ENCODE measurements around the gene OPA1. TPM values are rescaled to one million over a fixed set of nuclear protein-coding genes. Genes with fewer than 3 reads are reported as not detected.

OPA1 gene
- total RNA-seq, 8 experiments from 2014 or later, result 58.8 to 99.1 (median 65.8) TPM

DNA sequence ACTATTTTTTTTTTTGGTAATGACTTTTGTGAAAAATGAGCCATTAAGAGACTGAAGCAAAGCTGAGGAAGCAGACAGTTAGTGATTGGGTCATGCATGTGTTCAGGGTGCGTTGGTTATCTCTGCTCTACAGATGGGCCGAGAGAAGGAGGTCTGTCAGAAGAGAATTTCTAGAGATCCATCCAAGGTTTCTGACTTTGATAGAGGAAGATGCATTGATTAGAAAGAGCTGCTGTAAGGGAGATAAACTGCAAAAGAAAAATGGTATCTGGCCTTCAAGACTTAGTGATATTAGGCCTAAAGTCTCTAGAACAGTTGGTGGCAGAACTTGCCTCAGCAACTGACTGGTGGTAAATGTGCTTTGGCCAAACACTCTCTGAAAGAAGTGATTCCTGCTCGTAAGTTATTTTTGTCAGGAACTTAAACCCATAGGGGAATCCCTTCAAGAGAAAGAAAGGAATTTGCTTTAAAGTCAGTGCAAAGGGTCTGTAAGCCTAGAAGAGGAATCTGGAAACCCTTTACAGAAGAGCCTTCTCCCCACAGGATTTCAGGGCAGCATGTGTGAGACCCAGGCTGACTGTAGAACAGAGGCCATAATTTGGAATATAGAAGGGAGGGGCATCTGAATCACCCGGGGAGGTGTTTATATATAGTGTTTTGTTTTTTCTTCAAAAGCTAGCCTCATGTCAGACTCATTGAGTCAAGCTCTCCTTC is 67.8 kb downstream of the OPA1 start:
- in situ Hi-C loops (cut with MboI; ENCODE audit: low pct_unique_long_range_greater_than_20kb in 2 of 9, low sequenced_read_pairs in 9 of 9, unreplicated experiment in 9 of 9), result loop anchor here in 3 of 9 experiments (25.0 kb wide), 2 partner anchors 476 to 651 kb away; partner anchors contain the start of gene HES1 (in 1 of the 3)

DNA sequence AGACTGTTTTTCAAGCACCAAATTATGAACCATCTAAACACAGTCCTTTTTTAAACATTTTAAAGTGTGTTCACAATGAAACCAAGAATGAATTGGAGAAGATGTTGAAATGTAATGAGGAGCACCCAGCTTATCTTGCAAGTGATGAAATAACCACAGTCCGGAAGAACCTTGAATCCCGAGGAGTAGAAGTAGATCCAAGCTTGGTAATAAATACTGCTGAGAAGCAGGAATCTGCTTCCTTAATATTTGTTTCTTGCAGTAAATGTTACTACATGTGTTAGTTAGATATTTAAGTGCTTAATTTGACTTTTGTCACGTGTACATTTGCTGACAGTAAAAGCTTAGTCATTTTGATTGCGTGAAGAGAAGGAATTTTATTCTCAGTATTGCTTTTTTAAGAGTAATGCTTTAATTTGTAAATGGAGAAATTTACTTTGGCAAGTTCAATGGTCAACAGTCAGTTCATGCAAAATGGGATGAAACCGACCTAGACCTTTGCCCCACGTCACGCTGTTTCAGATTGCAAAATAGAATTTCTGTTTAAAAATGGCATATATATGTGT is 69.8 kb downstream of the OPA1 start:
- Histone ChIP-seq H3K4me1 (replicated peaks in 1 of 2) (no peaks in the 10 kb centered on the region), H3K4me3 (no peak overlapping the region), H3K27ac (no peak overlapping the region)
- WGBS, 10 experiments, result 64 to 98% (median 92%) methylated on average over 3 to 7 of the region's 7 CpGs
- no peak for ATAC-seq (replicated peaks in 6 of 8)
- in situ Hi-C loops (cut with MboI; ENCODE audit: low pct_unique_long_range_greater_than_20kb in 2 of 9, low sequenced_read_pairs in 9 of 9, unreplicated experiment in 9 of 9), result loop anchor here in 3 of 9 experiments (25.0 kb wide), 2 partner anchors 474 to 649 kb away; partner anchors contain the start of gene HES1 (in 1 of the 3)

More for the DNA sequence above, 67.8 kb downstream of the OPA1 start:
- no peak overlapping the region for H3K27ac ChIP-seq
- WGBS, 10 experiments, result 58 to 100% (median 86%) methylated on average over 1 to 4 of the region's 4 CpGs
- H3K4me3 ChIP-seq, result no peak overlapping the region
- H3K4me1 ChIP-seq (replicated peaks in 1 of 2), result no peaks in the 10 kb centered on the region
- ATAC-seq (replicated peaks in 6 of 8), result peak in 1 of 8 experiments; percentile 20

- WGBS, 10 experiments, result 80 to 100% (median 100%) methylated on average over 1 of the region's 1 CpG; no CpG with 5 or more reads in 3 of the 10 experiments
- no peaks in the 10 kb centered on the region for H3K4me1 ChIP-seq (replicated peaks in 1 of 2)
- ATAC-seq (replicated peaks in 6 of 8), result no peak
- no peak overlapping the region for H3K4me3 ChIP-seq
- in situ Hi-C loops (cut with MboI; ENCODE audit: low pct_unique_long_range_greater_than_20kb in 2 of 9, low sequenced_read_pairs in 9 of 9, unreplicated experiment in 9 of 9), result loop anchor here in 3 of 9 experiments (25.0 kb wide), 2 partner anchors 472 to 647 kb away; partner anchors contain the start of gene HES1 (in 1 of the 3)
- no peak overlapping the region for H3K27ac ChIP-seq
These were observed 72.5 kb downstream of the OPA1 start for GRCh38 chr3:193665370-193665989.

DNA sequence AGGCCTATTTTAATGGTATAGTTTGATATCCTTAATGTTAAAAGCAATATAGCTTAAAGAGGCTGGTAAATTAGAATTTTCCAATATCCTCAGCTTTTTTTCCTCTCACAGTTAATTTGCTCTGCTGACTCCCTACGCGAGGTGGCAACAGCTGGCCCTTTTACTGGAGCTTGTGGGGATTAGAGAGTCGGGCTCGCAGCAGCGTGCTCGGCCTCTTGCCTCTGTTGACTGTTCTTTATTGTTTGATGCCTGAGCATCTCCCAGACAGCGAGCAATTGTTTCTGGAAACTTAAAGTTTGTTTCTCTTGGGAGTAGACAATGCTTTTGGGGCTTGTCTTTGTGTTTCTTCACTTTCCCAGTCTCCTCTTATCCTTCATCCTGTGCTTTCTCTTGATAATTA is 80.8 kb downstream of the OPA1 start:
- in situ Hi-C loops (cut with MboI; ENCODE audit: low pct_unique_long_range_greater_than_20kb in 2 of 9, low sequenced_read_pairs in 9 of 9, unreplicated experiment in 9 of 9), result loop anchor here in 4 of 9 experiments (10.0 to 25.0 kb wide), 3 partner anchors 463 to 641 kb away; partner anchors contain the start of gene HES1 (in 1 of the 4)
- Histone ChIP-seq H3K4me1 (replicated peaks in 1 of 2) (peaks cover 5 to 10% of the 10 kb centered on the region in 2 donors), H3K27ac (no peak overlapping the region), H3K4me3 (no peak overlapping the region)
- ATAC-seq (replicated peaks in 6 of 8), result peak in 5 of 8 experiments; percentile 77 to 100 (median 87)
- WGBS, 10 experiments, result 5 to 100% (median 51%) methylated on average over 3 to 7 of the region's 7 CpGs; no CpG with 5 or more reads in 2 of the 10 experiments

DNA sequence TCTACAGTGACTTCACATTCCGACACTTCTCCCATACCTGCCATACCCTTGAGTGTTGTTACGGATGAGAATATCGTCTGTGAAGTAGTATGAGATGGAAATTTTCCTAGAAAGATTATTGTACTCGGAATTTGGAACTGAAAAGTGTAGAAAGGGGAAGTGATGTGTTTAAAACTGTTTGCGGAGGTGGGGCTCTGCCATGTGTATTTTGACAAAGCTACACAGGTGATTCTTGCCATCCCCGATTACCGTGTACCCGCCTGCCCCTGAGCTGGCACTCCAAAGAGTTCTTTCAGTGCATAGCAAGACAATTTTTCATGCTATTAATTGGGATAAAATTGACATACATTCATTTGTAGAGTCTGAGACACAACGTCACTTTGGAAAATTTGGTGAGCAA is 81.7 kb downstream of the OPA1 start:
- WGBS, 10 experiments, result 87 to 100% (median 95%) methylated on average over 3 to 8 of the region's 9 CpGs
- in situ Hi-C loops (cut with MboI; ENCODE audit: low pct_unique_long_range_greater_than_20kb in 2 of 9, low sequenced_read_pairs in 9 of 9, unreplicated experiment in 9 of 9), result loop anchor here in 4 of 9 experiments (10.0 to 25.0 kb wide), 3 partner anchors 463 to 640 kb away; partner anchors contain the start of gene HES1 (in 1 of the 4)
- no peak overlapping the region for H3K4me3 ChIP-seq
- peaks cover 10 to 13% of the 10 kb centered on the region in 2 donors for H3K4me1 ChIP-seq (replicated peaks in 1 of 2)
- ATAC-seq (replicated peaks in 6 of 8), result no peak
- H3K27ac ChIP-seq, result no peak overlapping the region

DNA sequence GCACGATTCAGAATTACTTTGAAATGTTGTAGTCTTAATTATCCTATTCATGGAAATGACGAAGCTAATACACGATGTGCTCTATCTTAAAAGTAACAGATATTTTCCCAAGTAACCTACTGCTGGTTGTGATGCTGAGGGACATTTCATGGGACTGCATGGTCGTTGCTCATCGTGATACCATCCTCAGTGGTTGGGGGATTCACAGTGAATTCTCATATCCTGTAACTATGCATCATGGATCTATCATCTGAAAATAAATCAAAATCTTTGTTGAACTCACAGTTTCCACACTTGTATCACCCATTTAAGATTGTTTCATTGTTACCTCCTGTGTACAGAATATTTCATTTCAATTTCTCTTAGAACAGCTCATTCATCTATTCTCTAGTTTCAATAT is 84.7 kb downstream of the OPA1 start:
- H3K4me3 ChIP-seq, result no peak overlapping the region
- H3K27ac ChIP-seq, result no peak overlapping the region
- no peak for ATAC-seq (replicated peaks in 6 of 8)
- in situ Hi-C loops (cut with MboI; ENCODE audit: low pct_unique_long_range_greater_than_20kb in 2 of 9, low sequenced_read_pairs in 9 of 9, unreplicated experiment in 9 of 9), result loop anchor here in 1 of 9 experiments (10.0 kb wide), 1 partner anchor 637 kb away; no protein-coding TSS in a partner anchor
- 90 to 100% (median 96%) methylated on average over 2 to 5 of the region's 5 CpGs; no CpG with 5 or more reads in 1 of the 10 experiments for WGBS, 10 experiments
- H3K4me1 ChIP-seq (replicated peaks in 1 of 2), result peaks cover 20 to 26% of the 10 kb centered on the region in 2 donors

GRCh38 chr3:193680220-193680619 is 87.2 kb downstream of the OPA1 start:
- Histone ChIP-seq H3K27ac (no peak overlapping the region), H3K4me3 (no peak overlapping the region), H3K4me1 (replicated peaks in 1 of 2) (peaks cover 15 to 16% of the 10 kb centered on the region in 2 donors)
- 0 to 51% (median 6%) methylated on average over 1 to 2 of the region's 2 CpGs for WGBS, 10 experiments
- in situ Hi-C loops (cut with MboI; ENCODE audit: low pct_unique_long_range_greater_than_20kb in 2 of 9, low sequenced_read_pairs in 9 of 9, unreplicated experiment in 9 of 9), result no loop called here
- ATAC-seq (replicated peaks in 6 of 8), result peak in 7 of 8 experiments; percentile 41 to 81 (median 68)

- Histone ChIP-seq H3K4me3 (no peak overlapping the region), H3K4me1 (replicated peaks in 1 of 2) (peaks cover 15 to 16% of the 10 kb centered on the region in 2 donors), H3K27ac (no peak overlapping the region)
- in situ Hi-C loops (cut with MboI; ENCODE audit: low pct_unique_long_range_greater_than_20kb in 2 of 9, low sequenced_read_pairs in 9 of 9, unreplicated experiment in 9 of 9), result no loop called here
- WGBS, 10 experiments, result 14 to 80% (median 29%) methylated on average over 1 of the region's 1 CpG; no CpG with 5 or more reads in 3 of the 10 experiments
- ATAC-seq (replicated peaks in 6 of 8), result no peak
These were observed 88.6 kb downstream of the OPA1 start for GRCh38 chr3:193681631-193682030.

GRCh38 chr3:193686665-193687483 is 93.9 kb downstream of the OPA1 start:
- Histone ChIP-seq H3K4me3 (no peak overlapping the region), H3K4me1 (replicated peaks in 1 of 2) (peaks cover 0 to 2% of the 10 kb centered on the region in 2 donors), H3K27ac (no peak overlapping the region)
- ATAC-seq (replicated peaks in 6 of 8), result peak in 1 of 8 experiments; percentile 48
- WGBS, 10 experiments, result 59 to 100% (median 79%) methylated on average over 2 to 4 of the region's 4 CpGs; no CpG with 5 or more reads in 1 of the 10 experiments
- in situ Hi-C loops (cut with MboI; ENCODE audit: low pct_unique_long_range_greater_than_20kb in 2 of 9, low sequenced_read_pairs in 9 of 9, unreplicated experiment in 9 of 9), result no loop called here

- peaks cover 2% of the 10 kb centered on the region in 2 donors for H3K4me1 ChIP-seq (replicated peaks in 1 of 2)
- no peak overlapping the region for H3K4me3 ChIP-seq
- H3K27ac ChIP-seq, result no peak overlapping the region
- ATAC-seq (replicated peaks in 6 of 8), result no peak
- in situ Hi-C loops (cut with MboI; ENCODE audit: low pct_unique_long_range_greater_than_20kb in 2 of 9, low sequenced_read_pairs in 9 of 9, unreplicated experiment in 9 of 9), result no loop called here
- 91 to 100% (median 97%) methylated on average over 1 to 9 of the region's 9 CpGs for whole genome bisulfite sequencing, 10 experiments
These were observed 96.1 kb downstream of the OPA1 start for GRCh38 chr3:193688834-193689714.

GRCh38 chr3:193693774-193694173 is 100.8 kb downstream of the OPA1 start:
- Histone ChIP-seq H3K4me1 (replicated peaks in 1 of 2) (peaks cover 12 to 13% of the 10 kb centered on the region in 2 donors), H3K4me3 (no peak overlapping the region), H3K27ac (no peak overlapping the region)
- 74 to 100% (median 90%) methylated on average over 1 to 5 of the region's 5 CpGs for WGBS, 10 experiments
- ATAC-seq (replicated peaks in 6 of 8), result no peak
- in situ Hi-C loops (cut with MboI; ENCODE audit: low pct_unique_long_range_greater_than_20kb in 2 of 9, low sequenced_read_pairs in 9 of 9, unreplicated experiment in 9 of 9), result no loop called here
